Measurements from ENCODE around the gene MSRB3. TPM values are rescaled to one million over a fixed set of nuclear protein-coding genes. Genes with fewer than 3 reads are reported as not detected.

The MSRB3 gene
- total RNA-seq, 1 experiment from 2014 or later = 0.55 TPM

DNA sequence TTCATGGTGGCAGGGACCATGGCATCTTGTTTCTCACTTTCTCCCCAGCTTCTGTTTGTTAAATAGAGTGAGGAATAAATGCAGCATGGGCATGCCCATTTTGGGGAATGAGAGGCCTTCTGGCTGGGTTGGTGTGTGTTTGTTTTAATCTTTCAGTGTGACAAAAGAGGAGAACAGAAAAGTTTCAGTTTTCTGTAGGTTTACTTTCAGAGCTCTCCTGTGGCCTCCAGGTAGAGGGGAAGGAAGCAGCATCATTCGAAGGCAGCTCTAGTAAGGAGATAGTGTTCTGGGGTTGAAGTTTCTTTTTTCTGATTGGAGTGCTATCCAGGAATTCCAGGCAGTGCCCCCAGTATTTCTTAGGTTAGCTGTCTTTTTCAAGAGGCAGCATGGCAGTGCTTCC lies 15.3 kb downstream of the MSRB3 start:
- no peaks in the 10 kb centered on the region for H4K20me1 ChIP-seq (ENCODE audit: insufficient read depth)
- no peaks in the 10 kb centered on the region for H3K9me2 ChIP-seq (ENCODE audit: insufficient read depth)
- no peak overlapping the region for H3K4me3 ChIP-seq
- H3K4me1 ChIP-seq (replicated peaks; ENCODE audit: insufficient read depth) = no peaks in the 10 kb centered on the region
- no peak for DNase-seq
- H3K27ac ChIP-seq = no peak overlapping the region
- no peak overlapping the region for H2AFZ ChIP-seq
- no peak overlapping the region for H3K4me2 ChIP-seq
- no TSS peak for BruUV-seq (replicated peaks)
- POLR2A ChIA-PET (ENCODE audit: unreplicated experiment) = no interaction called here
- TF ChIP-seq, protein P1, sequence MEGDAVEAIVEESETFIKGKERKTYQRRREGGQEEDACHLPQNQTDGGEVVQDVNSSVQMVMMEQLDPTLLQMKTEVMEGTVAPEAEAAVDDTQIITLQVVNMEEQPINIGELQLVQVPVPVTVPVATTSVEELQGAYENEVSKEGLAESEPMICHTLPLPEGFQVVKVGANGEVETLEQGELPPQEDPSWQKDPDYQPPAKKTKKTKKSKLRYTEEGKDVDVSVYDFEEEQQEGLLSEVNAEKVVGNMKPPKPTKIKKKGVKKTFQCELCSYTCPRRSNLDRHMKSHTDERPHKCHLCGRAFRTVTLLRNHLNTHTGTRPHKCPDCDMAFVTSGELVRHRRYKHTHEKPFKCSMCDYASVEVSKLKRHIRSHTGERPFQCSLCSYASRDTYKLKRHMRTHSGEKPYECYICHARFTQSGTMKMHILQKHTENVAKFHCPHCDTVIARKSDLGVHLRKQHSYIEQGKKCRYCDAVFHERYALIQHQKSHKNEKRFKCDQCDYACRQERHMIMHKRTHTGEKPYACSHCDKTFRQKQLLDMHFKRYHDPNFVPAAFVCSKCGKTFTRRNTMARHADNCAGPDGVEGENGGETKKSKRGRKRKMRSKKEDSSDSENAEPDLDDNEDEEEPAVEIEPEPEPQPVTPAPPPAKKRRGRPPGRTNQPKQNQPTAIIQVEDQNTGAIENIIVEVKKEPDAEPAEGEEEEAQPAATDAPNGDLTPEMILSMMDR (conservative IDR thresholded peaks at IDR 0.05) = no peak
- no peak for TF ChIP-seq EZH2 (IDR thresholded peaks at IDR 0.05; ENCODE audit: low read depth)
- H3F3A ChIP-seq (ENCODE audit: insufficient read depth, low read depth) = no peaks in the 10 kb centered on the region
- CTCF ChIA-PET = no interaction called here
- H3K36me3 ChIP-seq (ENCODE audit: low read depth) = no peaks in the 10 kb centered on the region
- no peaks in the 10 kb centered on the region for H3K27me3 ChIP-seq (ENCODE audit: insufficient read depth, low read depth)
- intact Hi-C loops (cut with micrococcal nuclease; ENCODE audit: unreplicated experiment) = no loop called here
- no peaks in the 10 kb centered on the region for H3K79me2 ChIP-seq (ENCODE audit: low read depth)
- no peaks in the 10 kb centered on the region for H3K9me3 ChIP-seq (ENCODE audit: insufficient read depth, low read depth)

DNA sequence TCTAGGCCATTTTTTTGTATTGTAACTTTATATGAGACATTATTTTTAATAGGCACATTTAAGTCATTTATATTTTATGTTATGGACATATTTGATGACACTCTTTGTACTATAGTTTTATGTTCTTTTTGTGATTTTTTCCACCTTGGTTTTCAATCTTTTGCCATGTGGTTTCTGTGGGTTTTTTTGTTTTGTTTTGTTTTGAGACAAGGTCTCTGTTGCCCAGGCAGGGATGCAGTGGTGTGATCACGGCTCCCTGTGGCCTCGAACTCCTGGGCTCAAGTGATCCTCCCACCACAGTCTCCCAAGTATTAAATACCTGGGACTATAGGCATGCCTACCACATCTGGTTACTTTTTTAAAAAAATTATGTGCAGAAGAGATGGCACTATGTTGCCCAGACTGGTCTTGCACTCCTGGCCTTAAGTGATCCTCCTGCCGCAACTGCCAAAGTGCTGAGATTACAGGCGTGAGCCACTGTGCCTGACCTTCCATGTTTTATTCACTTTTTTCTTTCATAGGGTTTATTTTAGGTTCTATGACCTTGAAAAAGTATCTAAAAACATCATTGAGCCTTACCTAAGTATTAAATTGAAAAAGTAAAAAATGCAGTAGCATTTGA lies 16.3 kb downstream of the MSRB3 start:
- TF ChIP-seq, protein P1 (conservative IDR thresholded peaks at IDR 0.05) = no peak
- TF ChIP-seq EZH2 (IDR thresholded peaks at IDR 0.05; ENCODE audit: low read depth) = no peak
- Histone ChIP-seq H3F3A (ENCODE audit: insufficient read depth, low read depth) (no peaks in the 10 kb centered on the region), H3K4me3 (no peak overlapping the region), H3K27me3 (ENCODE audit: insufficient read depth, low read depth) (no peaks in the 10 kb centered on the region), H3K79me2 (ENCODE audit: low read depth) (no peaks in the 10 kb centered on the region), H2AFZ (no peak overlapping the region), H3K27ac (no peak overlapping the region), H3K36me3 (ENCODE audit: low read depth) (no peaks in the 10 kb centered on the region), H3K9me3 (ENCODE audit: insufficient read depth, low read depth) (no peaks in the 10 kb centered on the region), H3K4me1 (replicated peaks; ENCODE audit: insufficient read depth) (no peaks in the 10 kb centered on the region), H3K9me2 (ENCODE audit: insufficient read depth) (no peaks in the 10 kb centered on the region), H4K20me1 (ENCODE audit: insufficient read depth) (no peaks in the 10 kb centered on the region), H3K4me2 (no peak overlapping the region)
- DNase-seq = no peak
- intact Hi-C loops (cut with micrococcal nuclease; ENCODE audit: unreplicated experiment) = no loop called here
- CTCF ChIA-PET = no interaction called here
- no TSS peak for BruUV-seq (replicated peaks)
- POLR2A ChIA-PET (ENCODE audit: unreplicated experiment) = no interaction called here

DNA sequence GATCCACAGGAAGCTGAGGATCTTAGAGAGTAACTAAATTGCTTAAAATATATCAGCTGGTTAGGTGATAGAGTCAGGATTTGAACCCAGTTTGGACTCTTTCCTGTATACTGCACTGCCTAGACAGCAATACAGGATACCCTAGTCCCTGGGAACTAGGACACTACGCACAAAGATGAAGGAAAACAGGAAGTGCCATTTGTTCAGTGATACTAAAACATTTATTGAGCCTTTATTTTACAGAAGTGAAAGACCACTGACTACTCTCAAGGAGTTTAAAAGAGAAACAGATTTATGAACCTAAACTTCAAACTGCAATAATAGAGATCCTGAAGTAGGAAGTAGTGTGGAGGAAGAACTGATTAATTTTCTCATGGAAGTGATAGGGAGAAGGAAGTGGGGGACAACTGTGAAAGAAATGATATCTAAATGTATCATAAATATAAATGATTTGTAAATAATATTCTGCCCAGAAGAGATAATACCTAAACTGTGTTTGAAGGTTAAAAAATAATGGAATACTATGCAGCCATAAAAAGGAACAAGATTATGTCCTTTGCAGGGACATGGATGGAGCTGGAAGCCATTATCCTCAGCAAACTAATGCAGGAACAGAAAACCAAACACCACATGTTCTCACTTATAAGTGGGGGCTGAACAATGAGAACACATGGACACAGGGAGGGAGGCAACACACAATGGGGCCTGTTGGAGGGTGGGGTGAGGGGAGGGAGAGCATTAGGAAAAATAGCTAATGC lies 18.2 kb downstream of the MSRB3 start:
- no peaks in the 10 kb centered on the region for H3K79me2 ChIP-seq (ENCODE audit: low read depth)
- no peaks in the 10 kb centered on the region for H3F3A ChIP-seq (ENCODE audit: insufficient read depth, low read depth)
- no peaks in the 10 kb centered on the region for H3K4me1 ChIP-seq (replicated peaks; ENCODE audit: insufficient read depth)
- no peak overlapping the region for H3K4me3 ChIP-seq
- CTCF ChIA-PET = no interaction called here
- no peak overlapping the region for H3K27ac ChIP-seq
- no peaks in the 10 kb centered on the region for H3K36me3 ChIP-seq (ENCODE audit: low read depth)
- H2AFZ ChIP-seq = no peak overlapping the region
- no peak overlapping the region for H3K4me2 ChIP-seq
- intact Hi-C loops (cut with micrococcal nuclease; ENCODE audit: unreplicated experiment) = no loop called here
- POLR2A ChIA-PET (ENCODE audit: unreplicated experiment) = no interaction called here
- TF ChIP-seq EZH2 (IDR thresholded peaks at IDR 0.05; ENCODE audit: low read depth) = no peak
- TF ChIP-seq, protein P1 (conservative IDR thresholded peaks at IDR 0.05) = no peak
- BruUV-seq (replicated peaks) = no TSS peak
- H4K20me1 ChIP-seq (ENCODE audit: insufficient read depth) = no peaks in the 10 kb centered on the region
- H3K9me3 ChIP-seq (ENCODE audit: insufficient read depth, low read depth) = no peaks in the 10 kb centered on the region
- H3K9me2 ChIP-seq (ENCODE audit: insufficient read depth) = no peaks in the 10 kb centered on the region
- no peaks in the 10 kb centered on the region for H3K27me3 ChIP-seq (ENCODE audit: insufficient read depth, low read depth)
- DNase-seq = no peak
